ENCODE results near the gene TNRC18.

Gene TNRC18

DNA sequence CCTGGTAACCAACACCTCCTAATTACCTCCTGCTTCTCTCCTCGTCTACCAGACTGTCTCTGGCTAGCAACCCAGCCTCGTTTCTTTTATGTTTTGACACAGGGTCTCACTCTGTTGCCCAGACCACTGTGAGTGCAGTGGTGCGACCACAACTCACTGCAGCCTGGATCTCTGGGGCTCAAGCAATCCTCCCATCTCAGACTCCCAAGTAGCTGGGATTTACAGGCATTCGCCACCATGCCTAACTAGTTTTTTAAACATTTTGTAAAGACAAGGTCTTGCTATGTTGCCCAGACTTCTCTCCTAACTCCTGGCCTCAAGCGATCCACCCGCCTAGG, 10.2 kb downstream of the TNRC18 start:
- TF ChIP-seq EZH2 (IDR thresholded peaks at IDR 0.05) = no peak
- H3K9ac ChIP-seq (ENCODE audit: insufficient read length) = no peak overlapping the region
- no peak for DNase-seq (ENCODE audit: low read depth, low spot score)

DNA sequence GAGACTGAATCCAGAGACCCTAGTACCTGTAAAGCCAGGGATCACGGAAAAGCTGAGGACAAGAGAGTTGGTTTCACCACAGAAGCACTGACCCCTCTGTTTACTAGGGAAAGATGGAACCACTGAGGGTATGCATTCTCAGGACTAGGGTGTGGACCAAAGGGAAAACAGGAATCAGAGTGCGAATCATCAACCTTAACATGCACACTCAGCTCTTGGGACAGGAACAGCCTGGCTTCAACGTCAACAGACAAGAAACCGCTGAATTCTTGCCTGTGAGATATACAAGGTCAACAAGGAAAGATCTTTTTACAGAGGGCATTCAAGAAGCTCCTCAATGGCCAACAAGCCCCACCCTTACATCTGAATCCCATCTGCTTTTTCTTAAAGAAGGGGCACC, 14.9 kb downstream of the TNRC18 start:
- TF ChIP-seq POLR2AphosphoS5 (IDR thresholded peaks at IDR 0.05; ENCODE audit: borderline replicate concordance, low read depth, low read length) (no peak), EZH2 (IDR thresholded peaks at IDR 0.05) (no peak), FOXP2 (optimal IDR thresholded peaks at IDR 0.05; ENCODE audit: control extremely low read depth, extremely low read length, insufficient read depth) (no peak)
- no peak for DNase-seq (ENCODE audit: low read depth, low spot score)
- H3K4me3 ChIP-seq = no peak overlapping the region
- no peaks in the 10 kb centered on the region for H3K9me3 ChIP-seq (ENCODE audit: low read depth, low read length)
- no peak overlapping the region for H3K9ac ChIP-seq (ENCODE audit: insufficient read length)
- peaks cover 6% of the 10 kb centered on the region; the same call in 1 of the 2 replicates for H3K36me3 ChIP-seq (ENCODE audit: insufficient read depth, low read length)
- H3K27ac ChIP-seq = no peak overlapping the region

More for the DNA sequence above, 10.2 kb downstream of the TNRC18 start:
- H3K9me3 ChIP-seq (ENCODE audit: low read depth, low read length) = no peaks in the 10 kb centered on the region
- H3K4me3 ChIP-seq = no peak overlapping the region
- no peak overlapping the region for H3K27ac ChIP-seq
- H3K36me3 ChIP-seq (ENCODE audit: insufficient read depth, low read length) = no peaks in the 10 kb centered on the region; the same call in 1 of the 2 replicates

DNA sequence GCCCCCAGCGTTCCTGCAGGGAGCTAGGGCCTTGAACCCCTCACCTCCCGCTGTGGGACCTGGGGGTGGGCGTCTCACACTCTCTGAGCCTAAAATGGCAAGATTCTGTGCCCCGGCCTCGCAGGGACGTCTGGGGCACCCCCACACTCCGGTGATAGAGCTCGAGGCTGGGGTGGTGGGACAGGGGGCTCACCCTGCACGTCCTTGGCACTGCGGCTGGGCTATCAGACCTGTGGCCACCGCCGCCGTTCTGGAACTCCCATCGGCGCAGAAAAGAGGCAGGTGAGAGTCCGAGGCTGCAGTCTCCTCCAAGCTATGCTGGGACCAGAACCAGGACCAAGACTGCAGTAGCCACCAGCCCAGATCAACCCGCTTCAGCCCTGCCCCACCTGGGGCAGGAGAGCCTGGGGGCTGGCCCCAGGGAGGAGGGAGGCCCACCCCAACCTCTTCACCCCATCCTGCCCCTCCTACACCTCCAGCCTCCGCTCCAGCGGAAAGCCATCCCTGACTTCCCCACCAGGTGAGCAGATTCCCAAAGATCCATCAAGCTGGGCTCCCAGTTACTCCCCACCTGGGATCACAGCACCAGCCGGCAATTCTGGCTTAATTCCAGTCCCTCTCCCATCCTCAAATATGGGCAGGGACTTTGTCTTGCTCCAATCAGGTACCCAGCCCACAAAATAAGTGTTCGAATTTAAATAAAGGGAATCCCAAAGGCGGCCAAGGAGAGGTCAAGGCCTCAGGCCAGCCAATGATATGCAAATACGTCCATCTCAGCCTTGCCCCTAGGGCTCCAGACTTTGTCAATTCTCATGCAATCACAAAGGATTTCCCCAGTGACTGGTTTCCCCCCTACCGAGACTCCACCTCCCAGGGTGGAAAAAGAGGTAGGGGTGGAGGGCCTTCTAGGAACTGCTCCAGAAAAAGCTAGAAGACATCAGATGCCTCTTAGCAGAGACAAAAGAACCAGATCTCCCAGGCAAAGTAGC, 16.4 kb downstream of the TNRC18 start:
- TF ChIP-seq FOXP2 (optimal IDR thresholded peaks at IDR 0.05; ENCODE audit: control extremely low read depth, extremely low read length, insufficient read depth) = no peak
- TF ChIP-seq EZH2 (IDR thresholded peaks at IDR 0.05) = no peak
- no peak for TF ChIP-seq POLR2AphosphoS5 (IDR thresholded peaks at IDR 0.05; ENCODE audit: borderline replicate concordance, low read depth, low read length)
- no peaks in the 10 kb centered on the region for H3K9me3 ChIP-seq (ENCODE audit: low read depth, low read length)
- no peak overlapping the region for H3K4me3 ChIP-seq
- H3K36me3 ChIP-seq (ENCODE audit: insufficient read depth, low read length) = peaks cover 6% of the 10 kb centered on the region; the same call in 1 of the 2 replicates
- DNase-seq (ENCODE audit: low read depth, low spot score) = no peak
- H3K9ac ChIP-seq (ENCODE audit: insufficient read length) = peak overlapping the region; percentile 15
- no peak overlapping the region for H3K27ac ChIP-seq

DNA sequence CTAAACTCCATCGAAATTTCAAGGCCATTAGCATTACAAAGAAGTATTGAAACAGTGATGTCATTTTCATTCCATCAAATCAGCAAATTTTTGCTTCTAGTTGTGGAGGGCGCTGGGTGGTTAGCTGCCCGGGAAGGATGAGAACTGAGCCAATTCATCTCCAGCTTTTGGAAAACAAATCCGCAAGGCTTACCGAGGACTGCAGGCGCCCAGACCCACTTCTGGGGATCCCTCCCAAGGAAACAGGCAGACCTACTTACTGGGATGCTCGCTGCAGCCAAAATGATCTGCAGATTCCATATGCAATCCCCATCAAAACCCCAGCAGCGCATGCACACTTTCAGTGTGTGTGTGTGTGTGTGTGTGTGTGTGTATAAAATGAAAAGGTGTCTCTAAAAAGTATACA, 19.2 kb downstream of the TNRC18 start:
- DNase-seq (ENCODE audit: low read depth, low spot score) = no peak
- H3K27ac ChIP-seq = peak overlapping the region; percentile 61; the same call in 1 of the 2 replicates
- H3K36me3 ChIP-seq (ENCODE audit: insufficient read depth, low read length) = peaks cover 6% of the 10 kb centered on the region; the same call in 1 of the 2 replicates
- no peak for TF ChIP-seq EZH2 (IDR thresholded peaks at IDR 0.05)
- TF ChIP-seq POLR2AphosphoS5 (IDR thresholded peaks at IDR 0.05; ENCODE audit: borderline replicate concordance, low read depth, low read length) = no peak
- no peak for TF ChIP-seq FOXP2 (optimal IDR thresholded peaks at IDR 0.05; ENCODE audit: control extremely low read depth, extremely low read length, insufficient read depth)
- H3K4me3 ChIP-seq = no peak overlapping the region
- no peak overlapping the region for H3K9ac ChIP-seq (ENCODE audit: insufficient read length)
- no peaks in the 10 kb centered on the region for H3K9me3 ChIP-seq (ENCODE audit: low read depth, low read length)

DNA sequence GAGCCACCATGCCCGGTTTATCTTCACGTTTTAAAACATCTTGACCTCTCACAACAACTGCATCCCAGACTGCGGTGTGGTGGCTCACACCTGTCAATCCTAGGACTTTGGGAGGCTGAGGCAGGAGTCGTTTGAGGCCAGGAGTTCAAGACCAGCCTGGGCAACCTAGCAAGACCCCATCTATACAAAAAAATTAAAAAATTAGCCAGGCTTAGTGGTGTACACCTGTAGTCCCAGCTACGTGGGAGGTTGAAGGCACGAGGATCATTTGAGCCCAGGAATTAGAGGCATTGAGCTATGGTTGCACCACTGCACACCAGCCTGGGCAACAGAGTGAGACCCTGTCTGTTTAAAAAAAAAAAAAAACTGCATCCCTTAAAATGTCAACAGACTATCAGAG, 20.2 kb downstream of the TNRC18 start:
- TF ChIP-seq POLR2AphosphoS5 (IDR thresholded peaks at IDR 0.05; ENCODE audit: borderline replicate concordance, low read depth, low read length) (no peak), EZH2 (IDR thresholded peaks at IDR 0.05) (no peak), FOXP2 (optimal IDR thresholded peaks at IDR 0.05; ENCODE audit: control extremely low read depth, extremely low read length, insufficient read depth) (no peak)
- no peak for DNase-seq (ENCODE audit: low read depth, low spot score)
- Histone ChIP-seq H3K27ac (no peak overlapping the region), H3K4me3 (no peak overlapping the region), H3K36me3 (ENCODE audit: insufficient read depth, low read length) (peaks cover 6% of the 10 kb centered on the region; the same call in 1 of the 2 replicates), H3K9me3 (ENCODE audit: low read depth, low read length) (no peaks in the 10 kb centered on the region), H3K9ac (ENCODE audit: insufficient read length) (no peak overlapping the region)

DNA sequence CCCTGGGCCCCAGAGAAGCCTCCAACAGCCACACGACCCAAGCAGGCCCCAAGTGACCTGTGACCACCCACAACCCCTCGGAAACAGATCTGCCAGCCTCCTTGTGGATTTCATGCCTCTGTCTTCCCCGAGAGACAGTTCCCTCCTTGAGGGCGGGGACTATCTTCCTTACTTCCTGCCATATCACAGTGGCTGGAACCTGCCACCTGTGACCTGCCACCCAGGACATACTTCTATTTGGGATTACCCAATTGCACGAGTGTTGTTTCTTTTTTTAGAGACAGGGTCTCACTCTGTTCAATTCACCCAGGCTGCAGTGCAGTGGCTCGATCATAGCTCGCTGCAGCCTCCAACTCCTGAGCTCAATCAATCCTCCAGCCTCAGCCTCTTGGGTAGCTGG, 25.9 kb downstream of the TNRC18 start:
- Histone ChIP-seq H3K4me3 (peak overlapping the region; percentile 80), H3K36me3 (ENCODE audit: insufficient read depth, low read length) (peaks cover 16% of the 10 kb centered on the region; the same call in 1 of the 2 replicates), H3K27ac (peak overlapping the region; percentile 93), H3K9ac (ENCODE audit: insufficient read length) (no peak overlapping the region), H3K9me3 (ENCODE audit: low read depth, low read length) (no peaks in the 10 kb centered on the region)
- TF ChIP-seq FOXP2 (optimal IDR thresholded peaks at IDR 0.05; ENCODE audit: control extremely low read depth, extremely low read length, insufficient read depth) = no peak
- no peak for TF ChIP-seq POLR2AphosphoS5 (IDR thresholded peaks at IDR 0.05; ENCODE audit: borderline replicate concordance, low read depth, low read length)
- TF ChIP-seq EZH2 (IDR thresholded peaks at IDR 0.05) = no peak
- DNase-seq (ENCODE audit: low read depth, low spot score) = no peak

DNA sequence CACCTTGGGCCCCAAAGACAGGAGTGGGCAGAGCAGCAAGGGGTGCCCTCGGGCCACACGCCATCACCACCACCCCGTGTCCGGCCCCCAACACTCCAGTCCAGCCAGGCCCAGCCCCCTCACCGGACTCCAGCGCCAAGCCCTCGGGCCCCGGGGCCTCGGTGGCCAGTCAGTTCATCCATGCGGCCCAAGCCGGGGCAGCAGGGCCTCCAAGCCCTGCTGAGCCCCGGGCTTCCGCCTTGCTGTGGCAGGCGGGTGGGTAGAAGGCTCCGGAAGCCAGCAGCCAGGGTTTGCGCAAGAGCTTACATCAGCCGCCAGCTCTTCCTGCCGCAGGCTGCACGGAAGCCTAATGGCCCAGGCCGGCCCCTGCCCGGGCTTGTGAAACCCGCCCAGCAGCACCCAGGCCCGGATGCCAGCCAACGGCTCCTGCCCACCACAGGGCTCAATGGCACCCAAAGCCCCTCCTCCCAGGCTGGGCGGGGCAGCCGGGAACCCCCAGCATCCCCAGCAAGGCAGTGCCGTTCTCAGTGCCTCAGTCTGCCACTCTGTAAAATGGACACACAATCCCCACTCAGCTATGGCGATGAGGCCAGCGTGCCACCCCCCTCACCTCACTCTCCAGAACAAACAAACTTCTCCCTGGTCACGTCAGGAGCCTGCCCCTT, 26.5 kb downstream of the TNRC18 start:
- H3K9ac ChIP-seq (ENCODE audit: insufficient read length) = peak overlapping the region; percentile 91
- TF ChIP-seq FOXP2 (optimal IDR thresholded peaks at IDR 0.05; ENCODE audit: control extremely low read depth, extremely low read length, insufficient read depth) (peak; percentile 52), POLR2AphosphoS5 (IDR thresholded peaks at IDR 0.05; ENCODE audit: borderline replicate concordance, low read depth, low read length) (peak; percentile 65; the same call in 1 of the 2 replicates), EZH2 (IDR thresholded peaks at IDR 0.05) (no peak)
- peaks cover 18% of the 10 kb centered on the region; the same call in 1 of the 2 replicates for H3K36me3 ChIP-seq (ENCODE audit: insufficient read depth, low read length)
- peak overlapping the region; percentile 93 for H3K27ac ChIP-seq
- peak overlapping the region; percentile 80 for H3K4me3 ChIP-seq
- no peak for DNase-seq (ENCODE audit: low read depth, low spot score)
- H3K9me3 ChIP-seq (ENCODE audit: low read depth, low read length) = no peaks in the 10 kb centered on the region

DNA sequence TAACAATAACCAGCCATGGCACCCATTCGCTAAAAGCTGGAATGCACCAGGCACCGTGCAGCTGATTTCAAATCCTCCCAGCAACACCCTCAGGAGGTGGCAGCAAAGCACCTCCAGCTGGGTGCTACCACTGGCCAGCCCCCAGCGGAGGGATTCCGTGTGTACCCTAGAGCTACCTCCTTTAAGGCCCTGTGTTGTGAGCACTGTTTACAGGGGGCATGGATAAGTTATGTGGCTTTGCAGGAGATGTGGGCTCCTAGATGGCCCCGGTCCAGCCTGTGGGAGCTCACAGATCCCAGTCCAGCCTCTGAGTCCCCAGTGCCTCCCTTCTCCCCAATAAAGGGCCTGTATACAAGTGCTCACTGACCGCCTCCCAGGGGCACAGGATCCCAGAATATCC, 27.1 kb downstream of the TNRC18 start:
- Histone ChIP-seq H3K9ac (ENCODE audit: insufficient read length) (peak overlapping the region; percentile 91), H3K27ac (peak overlapping the region; percentile 93), H3K9me3 (ENCODE audit: low read depth, low read length) (no peaks in the 10 kb centered on the region), H3K4me3 (peak overlapping the region; percentile 80), H3K36me3 (ENCODE audit: insufficient read depth, low read length) (peaks cover 18% of the 10 kb centered on the region; the same call in 1 of the 2 replicates)
- no peak for DNase-seq (ENCODE audit: low read depth, low spot score)
- TF ChIP-seq FOXP2 (optimal IDR thresholded peaks at IDR 0.05; ENCODE audit: control extremely low read depth, extremely low read length, insufficient read depth) (no peak), EZH2 (IDR thresholded peaks at IDR 0.05) (no peak), POLR2AphosphoS5 (IDR thresholded peaks at IDR 0.05; ENCODE audit: borderline replicate concordance, low read depth, low read length) (no peak)

All from SK-N-MC (cell line).